Activated CD4-positive, alpha-beta T cell treated with anti-CD3 and anti-CD28 coated beads, Interleukin-10, Interleukin-2, amounts not matched to agents 100 ng/mL and 50 ng/mL, durations not matched to agents 16 hours and 8 hours (primary cell): Measurements from ENCODE around the gene RPS6KA2.

Experiments
- DNase-seq: peaks from one replicate; pipeline ENCODE4 v3.0.0-alpha.2; 2020

The RPS6KA2 gene

GRCh38 chr6:166627033-166627874 is at the start of gene RPS6KA2:
Gene RPS6KA2, minus strand, starts transcription at chr6:166627251. Its CDS starts 232 bp downstream, at chr6:166627019.
- DNase-seq = peak; percentile 100

GRCh38 chr6:166676270-166676860 is 49.3 kb upstream of the RPS6KA2 start:
- DNase-seq = no peak

- DNase-seq = no peak
Observed at GRCh38 chr6:166675736-166676135, 48.7 kb upstream of the RPS6KA2 start.

GRCh38 chr6:166673309-166673708 is 46.3 kb upstream of the RPS6KA2 start:
- DNase-seq = no peak

GRCh38 chr6:166672624-166673206 is 45.7 kb upstream of the RPS6KA2 start:
- no peak for DNase-seq

- DNase-seq = no peak
Observed at GRCh38 chr6:166672146-166672545, 45.1 kb upstream of the RPS6KA2 start.

- no peak for DNase-seq
Observed at GRCh38 chr6:166671434-166672081, 44.5 kb upstream of the RPS6KA2 start.

GRCh38 chr6:166670894-166671293 is 43.8 kb upstream of the RPS6KA2 start:
- DNase-seq = no peak

GRCh38 chr6:166670013-166670412 is 43.0 kb upstream of the RPS6KA2 start:
- DNase-seq = no peak

GRCh38 chr6:166667796-166668610 is 41.0 kb upstream of the RPS6KA2 start:
- no peak for DNase-seq

- no peak for DNase-seq
Observed at GRCh38 chr6:166664135-166664534, 37.1 kb upstream of the RPS6KA2 start.

- DNase-seq = no peak
Observed at GRCh38 chr6:166663568-166663967, 36.5 kb upstream of the RPS6KA2 start.

- no peak for DNase-seq
Observed at GRCh38 chr6:166662690-166663089, 35.6 kb upstream of the RPS6KA2 start.

- no peak for DNase-seq
Observed at GRCh38 chr6:166661327-166662085, 34.5 kb upstream of the RPS6KA2 start.

- no peak for DNase-seq
Observed at GRCh38 chr6:166660157-166660688, 33.2 kb upstream of the RPS6KA2 start.

GRCh38 chr6:166659581-166659980 is 32.5 kb upstream of the RPS6KA2 start:
- no peak for DNase-seq

GRCh38 chr6:166658792-166659150 is 31.7 kb upstream of the RPS6KA2 start:
- DNase-seq = no peak

GRCh38 chr6:166658115-166658791 is 31.2 kb upstream of the RPS6KA2 start:
- no peak for DNase-seq

- no peak for DNase-seq
Observed at GRCh38 chr6:166657531-166657930, 30.5 kb upstream of the RPS6KA2 start.

- no peak for DNase-seq
Observed at GRCh38 chr6:166656230-166657151, 29.4 kb upstream of the RPS6KA2 start.
